Ishikawa (cell line): ENCODE measurements around the gene HYAL2.

Experiments
- CEBPB ChIP-seq: IDR thresholded peaks from 2 replicates; pipeline ENCODE4 v1.6.1; 2012
- CREB1 ChIP-seq: IDR thresholded peaks from 2 replicates; pipeline ENCODE4 v1.6.1; 2012; ENCODE audit warnings: low read depth
- EGR1 ChIP-seq: IDR thresholded peaks from 2 replicates; pipeline ENCODE4 v1.6.1; 2012
- EP300 ChIP-seq: IDR thresholded peaks from 2 replicates; pipeline ENCODE4 v1.6.1; 2012; ENCODE audit warnings: borderline replicate concordance
- MAX ChIP-seq: IDR thresholded peaks from 2 replicates; pipeline ENCODE4 v1.6.1; 2012
- NFIC ChIP-seq: IDR thresholded peaks from 2 replicates; pipeline ENCODE4 v1.6.1; 2012
- RAD21 ChIP-seq: IDR thresholded peaks from 2 replicates; pipeline ENCODE4 v1.6.1; 2012; ENCODE audit warnings: low read depth
- TAF1 ChIP-seq: IDR thresholded peaks from 2 replicates; pipeline ENCODE4 v1.6.1; 2012; ENCODE audit warnings: low read depth, mild to moderate bottlenecking
- TEAD4 ChIP-seq: IDR thresholded peaks from 2 replicates; pipeline ENCODE4 v1.6.1; 2012
- USF1 ChIP-seq: IDR thresholded peaks from 2 replicates; pipeline ENCODE4 v1.6.1; 2012
- YY1 ChIP-seq: IDR thresholded peaks from 2 replicates; pipeline ENCODE4 v1.6.1; 2012; ENCODE audit warnings: low read depth
- ZBTB7A ChIP-seq: IDR thresholded peaks from 2 replicates; pipeline ENCODE4 v1.6.1; 2012; ENCODE audit warnings: low read depth
- TF ChIP-seq, protein P1 (sequence below): IDR thresholded peaks from 2 replicates; pipeline ENCODE4 v1.6.1; 2012; ENCODE audit warnings: low read depth, mild to moderate bottlenecking

DNA sequence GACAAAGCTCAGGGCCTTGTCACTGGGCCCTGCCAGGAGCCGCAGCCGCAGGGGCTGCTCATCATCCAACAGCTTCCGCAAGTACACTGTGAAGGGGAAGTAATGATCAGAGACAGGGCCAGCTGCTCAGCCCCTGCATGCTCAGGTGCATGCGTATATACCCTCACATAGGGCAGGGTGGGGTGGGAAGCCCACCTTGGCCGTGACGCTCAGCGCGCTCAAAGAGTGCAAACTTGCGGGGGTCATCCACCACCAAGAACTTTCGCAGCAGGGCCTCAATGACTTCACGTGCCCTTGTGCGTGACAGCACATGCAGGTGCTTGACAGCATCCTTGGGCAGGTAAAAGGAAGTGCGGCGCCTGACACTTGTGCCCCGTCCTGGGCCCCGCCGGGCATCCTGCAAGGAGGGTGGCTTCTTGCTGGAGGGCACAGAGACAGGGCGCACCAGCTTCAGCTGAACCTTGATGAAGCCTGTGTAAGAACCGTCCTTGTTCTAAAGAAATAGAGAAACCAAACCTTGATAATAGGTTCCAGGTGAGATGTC, 8.9 kb upstream of the HYAL2 start:
- no peak for TF ChIP-seq CREB1
- TF ChIP-seq TEAD4: no peak
- TF ChIP-seq EP300: no peak
- TF ChIP-seq NFIC: no peak
- no peak for TF ChIP-seq TAF1
- TF ChIP-seq, protein P1, sequence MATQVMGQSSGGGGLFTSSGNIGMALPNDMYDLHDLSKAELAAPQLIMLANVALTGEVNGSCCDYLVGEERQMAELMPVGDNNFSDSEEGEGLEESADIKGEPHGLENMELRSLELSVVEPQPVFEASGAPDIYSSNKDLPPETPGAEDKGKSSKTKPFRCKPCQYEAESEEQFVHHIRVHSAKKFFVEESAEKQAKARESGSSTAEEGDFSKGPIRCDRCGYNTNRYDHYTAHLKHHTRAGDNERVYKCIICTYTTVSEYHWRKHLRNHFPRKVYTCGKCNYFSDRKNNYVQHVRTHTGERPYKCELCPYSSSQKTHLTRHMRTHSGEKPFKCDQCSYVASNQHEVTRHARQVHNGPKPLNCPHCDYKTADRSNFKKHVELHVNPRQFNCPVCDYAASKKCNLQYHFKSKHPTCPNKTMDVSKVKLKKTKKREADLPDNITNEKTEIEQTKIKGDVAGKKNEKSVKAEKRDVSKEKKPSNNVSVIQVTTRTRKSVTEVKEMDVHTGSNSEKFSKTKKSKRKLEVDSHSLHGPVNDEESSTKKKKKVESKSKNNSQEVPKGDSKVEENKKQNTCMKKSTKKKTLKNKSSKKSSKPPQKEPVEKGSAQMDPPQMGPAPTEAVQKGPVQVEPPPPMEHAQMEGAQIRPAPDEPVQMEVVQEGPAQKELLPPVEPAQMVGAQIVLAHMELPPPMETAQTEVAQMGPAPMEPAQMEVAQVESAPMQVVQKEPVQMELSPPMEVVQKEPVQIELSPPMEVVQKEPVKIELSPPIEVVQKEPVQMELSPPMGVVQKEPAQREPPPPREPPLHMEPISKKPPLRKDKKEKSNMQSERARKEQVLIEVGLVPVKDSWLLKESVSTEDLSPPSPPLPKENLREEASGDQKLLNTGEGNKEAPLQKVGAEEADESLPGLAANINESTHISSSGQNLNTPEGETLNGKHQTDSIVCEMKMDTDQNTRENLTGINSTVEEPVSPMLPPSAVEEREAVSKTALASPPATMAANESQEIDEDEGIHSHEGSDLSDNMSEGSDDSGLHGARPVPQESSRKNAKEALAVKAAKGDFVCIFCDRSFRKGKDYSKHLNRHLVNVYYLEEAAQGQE: no peak
- no peak for TF ChIP-seq YY1
- no peak for TF ChIP-seq CEBPB
- no peak for TF ChIP-seq ZBTB7A
- TF ChIP-seq EGR1: no peak
- TF ChIP-seq MAX: no peak
- no peak for TF ChIP-seq RAD21
- TF ChIP-seq USF1: no peak
